Measurements from ENCODE around the gene COL2A1. TPM values are rescaled to one million over a fixed set of nuclear protein-coding genes. Genes with fewer than 3 reads are reported as not detected.

Gene COL2A1
- total RNA-seq, 1 experiment from 2014 or later = 0.12 TPM

GRCh38 chr12:47989666-47990065 lies 14.6 kb downstream of the COL2A1 start:
- BruUV-seq (replicated peaks) = no TSS peak
- ChIA-PET POLR2A (interaction anchor here (0.6 kb wide), 1 partner anchor 40 kb away, joined by 3 read pairs; no protein-coding TSS in a partner anchor), CTCF (interaction anchor here (1.2 kb wide), 1 partner anchor 26 kb away, joined by 3 read pairs; the partner anchor contains the start of gene TMEM106C)
- TF ChIP-seq CTCF (IDR thresholded peaks at IDR 0.05; ENCODE audit: unreplicated experiment) = no peak
- no peaks in the 10 kb centered on the region for H3K36me3 Mint-ChIP-seq (ENCODE audit: insufficient read depth, unreplicated experiment)
- H3K27ac Mint-ChIP-seq (ENCODE audit: low read depth, unreplicated experiment) = no peak overlapping the region
- no peaks in the 10 kb centered on the region for H3K9me3 Mint-ChIP-seq (ENCODE audit: unreplicated experiment)
- no peaks in the 10 kb centered on the region for H3K27me3 Mint-ChIP-seq (ENCODE audit: insufficient read depth, unreplicated experiment)
- intact Hi-C loops (cut with micrococcal nuclease) = no loop called here
- DNase-seq (ENCODE audit: unreplicated experiment) = no peak
- H3K4me3 Mint-ChIP-seq (ENCODE audit: unreplicated experiment) = no peak overlapping the region
- no peaks in the 10 kb centered on the region for H3K4me1 Mint-ChIP-seq (ENCODE audit: insufficient read depth, unreplicated experiment)

GRCh38 chr12:47989023-47989417 lies 15.3 kb downstream of the COL2A1 start:
- Mint-ChIP-seq H3K27ac (ENCODE audit: low read depth, unreplicated experiment) (no peak overlapping the region), H3K9me3 (ENCODE audit: unreplicated experiment) (no peaks in the 10 kb centered on the region)
- no TSS peak for BruUV-seq (replicated peaks)

GRCh38 chr12:47988073-47989022 lies 15.9 kb downstream of the COL2A1 start:
- CTCF ChIA-PET = interaction anchor here (0.6 to 1.2 kb wide), 2 partner anchors 25 to 283 kb away, joined by 3 to 4 read pairs; partner anchors contain the start of gene TMEM106C
- Mint-ChIP-seq H3K36me3 (ENCODE audit: insufficient read depth, unreplicated experiment) (no peaks in the 10 kb centered on the region), H3K9me3 (ENCODE audit: unreplicated experiment) (no peaks in the 10 kb centered on the region), H3K27ac (ENCODE audit: low read depth, unreplicated experiment) (no peak overlapping the region), H3K4me1 (ENCODE audit: insufficient read depth, unreplicated experiment) (no peaks in the 10 kb centered on the region), H3K4me3 (ENCODE audit: unreplicated experiment) (no peak overlapping the region), H3K27me3 (ENCODE audit: insufficient read depth, unreplicated experiment) (peaks cover 4% of the 10 kb centered on the region)
- TF ChIP-seq CTCF (IDR thresholded peaks at IDR 0.05; ENCODE audit: unreplicated experiment) = no peak
- POLR2A ChIA-PET = no interaction called here
- intact Hi-C loops (cut with micrococcal nuclease) = no loop called here
- no peak for DNase-seq (ENCODE audit: unreplicated experiment)
- no TSS peak for BruUV-seq (replicated peaks)

More at GRCh38 chr12:47989023-47989417, 15.3 kb downstream of the COL2A1 start:
- Mint-ChIP-seq H3K4me3 (ENCODE audit: unreplicated experiment) (no peak overlapping the region), H3K27me3 (ENCODE audit: insufficient read depth, unreplicated experiment) (no peaks in the 10 kb centered on the region), H3K36me3 (ENCODE audit: insufficient read depth, unreplicated experiment) (no peaks in the 10 kb centered on the region), H3K4me1 (ENCODE audit: insufficient read depth, unreplicated experiment) (no peaks in the 10 kb centered on the region)
- intact Hi-C loops (cut with micrococcal nuclease) = no loop called here
- CTCF ChIA-PET = interaction anchor here (1.2 kb wide), 1 partner anchor 25 kb away, joined by 3 read pairs; the partner anchor contains the start of gene TMEM106C
- TF ChIP-seq CTCF (IDR thresholded peaks at IDR 0.05; ENCODE audit: unreplicated experiment) = no peak
- POLR2A ChIA-PET = no interaction called here
- DNase-seq (ENCODE audit: unreplicated experiment) = no peak

- Mint-ChIP-seq H3K4me3 (ENCODE audit: unreplicated experiment) (no peak overlapping the region), H3K27me3 (ENCODE audit: insufficient read depth, unreplicated experiment) (peaks cover 11% of the 10 kb centered on the region), H3K27ac (ENCODE audit: low read depth, unreplicated experiment) (no peak overlapping the region), H3K9me3 (ENCODE audit: unreplicated experiment) (no peaks in the 10 kb centered on the region), H3K36me3 (ENCODE audit: insufficient read depth, unreplicated experiment) (no peaks in the 10 kb centered on the region), H3K4me1 (ENCODE audit: insufficient read depth, unreplicated experiment) (no peaks in the 10 kb centered on the region)
- no TSS peak for BruUV-seq (replicated peaks)
- intact Hi-C loops (cut with micrococcal nuclease) = no loop called here
- POLR2A ChIA-PET = no interaction called here
- CTCF ChIA-PET = no interaction called here
- no peak for DNase-seq (ENCODE audit: unreplicated experiment)
- TF ChIP-seq CTCF (IDR thresholded peaks at IDR 0.05; ENCODE audit: unreplicated experiment) = no peak
Measured at GRCh38 chr12:47987411-47988072, 16.7 kb downstream of the COL2A1 start.

Data from MCF 10A (cell line).